ENCODE measurements around the gene UBE4A. TPM values are rescaled to one million over a fixed set of nuclear protein-coding genes. Genes with fewer than 3 reads are reported as not detected.

The UBE4A gene
- total RNA-seq, 1 donor from 2014 or later: 45.0 TPM

- TF ChIP-seq CTCF (IDR thresholded peaks at IDR 0.05; ENCODE audit: insufficient read depth, low read length, poor library complexity, severe bottlenecking): no peak
- H3K4me3 ChIP-seq (ENCODE audit: low read depth, low read length): peak overlapping the region; percentile 49
- DNase-seq (ENCODE audit: low read depth): no peak
- H3K27me3 ChIP-seq (ENCODE audit: control insufficient read depth, insufficient read depth, low read length): no peaks in the 10 kb centered on the region
- no peaks in the 10 kb centered on the region for H3K36me3 ChIP-seq (ENCODE audit: control insufficient read depth, insufficient read depth, low read length)
These were observed 76.0 kb downstream of the UBE4A start for GRCh38 chr11:118435290-118435892.

- peak within 1 kb of the TSS; percentile 95 for H3K4me3 ChIP-seq (ENCODE audit: low read depth, low read length)
- no peaks in the 10 kb centered on the region for H3K36me3 ChIP-seq (ENCODE audit: control insufficient read depth, insufficient read depth, low read length)
- H3K27me3 ChIP-seq (ENCODE audit: control insufficient read depth, insufficient read depth, low read length): no peaks in the 10 kb centered on the region
- no peak for TF ChIP-seq CTCF (IDR thresholded peaks at IDR 0.05; ENCODE audit: insufficient read depth, low read length, poor library complexity, severe bottlenecking)
- DNase-seq (ENCODE audit: low read depth): peak; percentile 52
These were observed 76.7 kb downstream of the UBE4A start, which contains the start of gene KMT2A for GRCh38 chr11:118435893-118436624. KMT2A (plus strand) TSS chr11:118436492; CDS start chr11:118436513, 21 bp downstream.

- Histone ChIP-seq H3K27me3 (ENCODE audit: control insufficient read depth, insufficient read depth, low read length) (no peaks in the 10 kb centered on the region), H3K36me3 (ENCODE audit: control insufficient read depth, insufficient read depth, low read length) (no peaks in the 10 kb centered on the region), H3K4me3 (ENCODE audit: low read depth, low read length) (peak overlapping the region; percentile 95)
- no peak for DNase-seq (ENCODE audit: low read depth)
- no peak for TF ChIP-seq CTCF (IDR thresholded peaks at IDR 0.05; ENCODE audit: insufficient read depth, low read length, poor library complexity, severe bottlenecking)
These were observed 77.3 kb downstream of the UBE4A start for GRCh38 chr11:118436639-118437207.

- TF ChIP-seq CTCF (IDR thresholded peaks at IDR 0.05; ENCODE audit: insufficient read depth, low read length, poor library complexity, severe bottlenecking): no peak
- DNase-seq (ENCODE audit: low read depth): no peak
- no peaks in the 10 kb centered on the region for H3K36me3 ChIP-seq (ENCODE audit: control insufficient read depth, insufficient read depth, low read length)
- H3K27me3 ChIP-seq (ENCODE audit: control insufficient read depth, insufficient read depth, low read length): no peaks in the 10 kb centered on the region
- peak overlapping the region; percentile 95 for H3K4me3 ChIP-seq (ENCODE audit: low read depth, low read length)
These were observed 78.1 kb downstream of the UBE4A start for GRCh38 chr11:118437208-118438125.

DNA sequence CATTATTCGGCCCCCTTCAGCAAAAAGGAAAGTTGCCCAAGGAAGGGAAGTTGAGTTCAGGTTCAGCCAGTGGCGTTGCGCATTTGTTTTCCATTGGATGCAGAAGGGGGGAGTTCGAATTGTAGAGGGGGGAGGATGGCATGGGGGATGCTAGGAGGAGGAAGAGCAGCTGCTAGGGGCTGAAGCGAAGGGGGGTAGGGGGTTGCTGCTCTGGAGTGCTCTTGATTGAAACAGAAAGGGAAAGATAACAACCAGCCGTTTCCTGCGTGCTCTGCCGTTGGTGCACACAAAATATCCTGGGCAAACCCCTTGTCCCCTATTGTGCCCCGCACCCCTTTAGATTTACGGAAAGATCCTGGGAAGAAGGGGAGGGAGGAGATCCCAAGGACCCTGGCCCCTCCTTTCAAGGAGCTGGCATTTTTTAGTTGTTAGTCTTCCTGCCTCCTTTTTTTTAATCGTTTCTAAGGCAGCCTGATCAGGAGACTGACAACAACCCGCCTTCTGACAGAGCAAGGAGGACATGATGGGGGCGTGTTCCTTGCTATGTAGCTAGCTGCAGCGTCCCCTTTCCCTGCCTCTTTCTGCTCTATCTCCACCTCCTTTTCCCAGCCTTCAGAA, 79.0 kb downstream of the UBE4A start:
- H3K36me3 ChIP-seq (ENCODE audit: control insufficient read depth, insufficient read depth, low read length): no peaks in the 10 kb centered on the region
- TF ChIP-seq CTCF (IDR thresholded peaks at IDR 0.05; ENCODE audit: insufficient read depth, low read length, poor library complexity, severe bottlenecking): no peak
- peak; percentile 61 for DNase-seq (ENCODE audit: low read depth)
- no peaks in the 10 kb centered on the region for H3K27me3 ChIP-seq (ENCODE audit: control insufficient read depth, insufficient read depth, low read length)
- peak overlapping the region; percentile 95 for H3K4me3 ChIP-seq (ENCODE audit: low read depth, low read length)
